HEK293 (cell line): ENCODE measurements around the gene CCDC57.

ENCODE experiments used
- ATF2 ChIP-seq: fragments of 450-650 bp; formaldehyde crosslinking; IDR thresholded peaks from 2 replicates; pipeline ENCODE4 v1.5.1; 2016; ENCODE audit warnings: missing biosample characterization, missing genetic modification characterization, low read depth
- BCL11A ChIP-seq: fragments of 450-650 bp; formaldehyde crosslinking; IDR thresholded peaks from 2 replicates; pipeline ENCODE4 v1.5.1; 2016; ENCODE audit warnings: low read depth, missing biosample characterization, missing genetic modification characterization
- GLI4 ChIP-seq: fragments of 450-650 bp; formaldehyde crosslinking; IDR thresholded peaks from 2 replicates; pipeline ENCODE4 v1.5.1; 2016; ENCODE audit warnings: missing biosample characterization, missing genetic modification characterization
- GLIS1 ChIP-seq: fragments of 450-650 bp; formaldehyde crosslinking; IDR thresholded peaks from 2 replicates; pipeline ENCODE4 v1.5.1; 2016; ENCODE audit warnings: missing biosample characterization, missing genetic modification characterization
- KLF7 ChIP-seq: fragments of 450-650 bp; formaldehyde crosslinking; IDR thresholded peaks from 2 replicates; pipeline ENCODE4 v1.5.1; 2016; ENCODE audit warnings: missing biosample characterization, missing genetic modification characterization, borderline replicate concordance
- KLF9 ChIP-seq: fragments of 450-650 bp; formaldehyde crosslinking; IDR thresholded peaks from 2 replicates; pipeline ENCODE4 v1.5.1; 2016; ENCODE audit warnings: missing biosample characterization, missing genetic modification characterization, low read depth
- MYNN ChIP-seq: fragments of 450-650 bp; formaldehyde crosslinking; IDR thresholded peaks from 2 replicates; pipeline ENCODE4 v1.5.1; 2016; ENCODE audit warnings: missing biosample characterization, missing genetic modification characterization, borderline replicate concordance
- OVOL3 ChIP-seq: fragments of 450-650 bp; formaldehyde crosslinking; IDR thresholded peaks from 2 replicates; pipeline ENCODE4 v1.5.1; 2016; ENCODE audit warnings: missing biosample characterization, missing genetic modification characterization
- SP3 ChIP-seq: fragments of 450-650 bp; formaldehyde crosslinking; IDR thresholded peaks from 2 replicates; pipeline ENCODE4 v1.5.1; 2016; ENCODE audit warnings: missing biosample characterization, missing genetic modification characterization
- YY1 ChIP-seq: fragments of 450-650 bp; formaldehyde crosslinking; IDR thresholded peaks from 2 replicates; pipeline ENCODE4 v1.5.1; 2018; ENCODE audit warnings: missing biosample characterization, missing genetic modification characterization
- ZBTB1 ChIP-seq: fragments of 450-650 bp; formaldehyde crosslinking; IDR thresholded peaks from 2 replicates; pipeline ENCODE4 v1.5.1; 2016; ENCODE audit warnings: missing biosample characterization, missing genetic modification characterization
- ZBTB20 ChIP-seq: fragments of 450-650 bp; formaldehyde crosslinking; IDR thresholded peaks from 2 replicates; pipeline ENCODE4 v1.5.1; 2016; ENCODE audit warnings: missing biosample characterization, missing genetic modification characterization
- ZFP41 ChIP-seq: fragments of 450-650 bp; formaldehyde crosslinking; IDR thresholded peaks from 2 replicates; pipeline ENCODE4 v1.5.1; 2016; ENCODE audit warnings: missing biosample characterization, missing genetic modification characterization, borderline replicate concordance
- ZNF174 ChIP-seq: fragments of 450-650 bp; formaldehyde crosslinking; IDR thresholded peaks from 2 replicates; pipeline ENCODE4 v1.5.0; 2017; ENCODE audit warnings: missing biosample characterization, mild to moderate bottlenecking, missing genetic modification characterization
- ZNF223 ChIP-seq: fragments of 450-650 bp; formaldehyde crosslinking; IDR thresholded peaks from 2 replicates; pipeline ENCODE4 v1.5.1; 2016; ENCODE audit warnings: missing biosample characterization, missing genetic modification characterization
- ZNF302 ChIP-seq: fragments of 450-650 bp; formaldehyde crosslinking; IDR thresholded peaks from 2 replicates; pipeline ENCODE4 v1.5.1; 2016; ENCODE audit warnings: missing biosample characterization, missing genetic modification characterization, low read depth
- ZNF354C ChIP-seq: fragments of 450-650 bp; formaldehyde crosslinking; IDR thresholded peaks from 2 replicates; pipeline ENCODE4 v1.5.1; 2016; ENCODE audit warnings: missing biosample characterization, missing genetic modification characterization, low read depth, borderline replicate concordance
- ZNF398 ChIP-seq: fragments of 450-650 bp; formaldehyde crosslinking; IDR thresholded peaks from 2 replicates; pipeline ENCODE4 v1.5.1; 2017; ENCODE audit warnings: missing biosample characterization, missing genetic modification characterization
- ZNF518A ChIP-seq: fragments of 450-650 bp; formaldehyde crosslinking; conservative IDR thresholded peaks from 2 replicates; pipeline ENCODE4 v1.5.1; 2016; ENCODE audit warnings: low read depth, missing biosample characterization, missing genetic modification characterization
- ZNF558 ChIP-seq: fragments of 450-650 bp; formaldehyde crosslinking; IDR thresholded peaks from 2 replicates; pipeline ENCODE4 v1.5.1; 2016; ENCODE audit warnings: missing biosample characterization, missing genetic modification characterization
- ZNF561 ChIP-seq: fragments of 450-650 bp; IDR thresholded peaks from 2 replicates; pipeline ENCODE4 v1.5.1; 2018; ENCODE audit warnings: missing biosample characterization, missing genetic modification characterization, borderline replicate concordance
- ZNF623 ChIP-seq: fragments of 450-650 bp; formaldehyde crosslinking; IDR thresholded peaks from 2 replicates; pipeline ENCODE4 v1.5.1; 2016; ENCODE audit warnings: missing biosample characterization, missing genetic modification characterization
- ZNF629 ChIP-seq: fragments of 450-650 bp; formaldehyde crosslinking; IDR thresholded peaks from 2 replicates; pipeline ENCODE4 v1.5.1; 2017; ENCODE audit warnings: missing biosample characterization, missing genetic modification characterization
- ZNF707 ChIP-seq: fragments of 450-650 bp; formaldehyde crosslinking; IDR thresholded peaks from 2 replicates; pipeline ENCODE4 v1.5.1; 2016; ENCODE audit warnings: missing biosample characterization, missing genetic modification characterization
- ZNF777 ChIP-seq: fragments of 450-650 bp; formaldehyde crosslinking; IDR thresholded peaks from 2 replicates; pipeline ENCODE4 v1.5.1; 2017; ENCODE audit warnings: missing biosample characterization, missing genetic modification characterization, borderline replicate concordance
- ZNF843 ChIP-seq: fragments of 450-650 bp; formaldehyde crosslinking; IDR thresholded peaks from 2 replicates; pipeline ENCODE4 v1.5.1; 2016; ENCODE audit warnings: missing biosample characterization, missing genetic modification characterization
- ZSCAN30 ChIP-seq: fragments of 450-650 bp; IDR thresholded peaks from 2 replicates; pipeline ENCODE4 v1.5.1; 2018; ENCODE audit warnings: missing biosample characterization, mild to moderate bottlenecking, missing genetic modification characterization, moderate library complexity
- TF ChIP-seq, protein P1 (sequence below): fragments of 450-650 bp; formaldehyde crosslinking; IDR thresholded peaks from 2 replicates; pipeline ENCODE4 v1.5.1; 2016; ENCODE audit warnings: missing biosample characterization, missing genetic modification characterization

CCDC57 gene

GRCh38 chr17:82065638-82066303 is 146.9 kb downstream of the CCDC57 start, which contains the start of gene DUS1L (continued):
- TF ChIP-seq ZNF398 (tag by site-specific recombination), result peak; percentile 38; the same call in 1 of the 2 replicates
- TF ChIP-seq ATF2 (tag by site-specific recombination), result no peak
- no peak for TF ChIP-seq ZNF174 (tag by site-specific recombination)
- peak; percentile 90; the same call in 1 of the 2 replicates for TF ChIP-seq ZNF561 (tag by site-specific recombination)
- no peak for TF ChIP-seq ZNF623
- peak; percentile 76 for TF ChIP-seq ZNF518A
- TF ChIP-seq MYNN, result 0 out of 2 replicates have a peak, but pooled peaks have one; percentile 42
- 0 out of 2 replicates have a peak, but pooled peaks have one; percentile 54 for TF ChIP-seq ZNF302 (tag by site-specific recombination)
- peak; percentile 64 for TF ChIP-seq SP3
- peak; percentile 88 for TF ChIP-seq GLI4 (tag by site-specific recombination)
- TF ChIP-seq, protein P1, sequence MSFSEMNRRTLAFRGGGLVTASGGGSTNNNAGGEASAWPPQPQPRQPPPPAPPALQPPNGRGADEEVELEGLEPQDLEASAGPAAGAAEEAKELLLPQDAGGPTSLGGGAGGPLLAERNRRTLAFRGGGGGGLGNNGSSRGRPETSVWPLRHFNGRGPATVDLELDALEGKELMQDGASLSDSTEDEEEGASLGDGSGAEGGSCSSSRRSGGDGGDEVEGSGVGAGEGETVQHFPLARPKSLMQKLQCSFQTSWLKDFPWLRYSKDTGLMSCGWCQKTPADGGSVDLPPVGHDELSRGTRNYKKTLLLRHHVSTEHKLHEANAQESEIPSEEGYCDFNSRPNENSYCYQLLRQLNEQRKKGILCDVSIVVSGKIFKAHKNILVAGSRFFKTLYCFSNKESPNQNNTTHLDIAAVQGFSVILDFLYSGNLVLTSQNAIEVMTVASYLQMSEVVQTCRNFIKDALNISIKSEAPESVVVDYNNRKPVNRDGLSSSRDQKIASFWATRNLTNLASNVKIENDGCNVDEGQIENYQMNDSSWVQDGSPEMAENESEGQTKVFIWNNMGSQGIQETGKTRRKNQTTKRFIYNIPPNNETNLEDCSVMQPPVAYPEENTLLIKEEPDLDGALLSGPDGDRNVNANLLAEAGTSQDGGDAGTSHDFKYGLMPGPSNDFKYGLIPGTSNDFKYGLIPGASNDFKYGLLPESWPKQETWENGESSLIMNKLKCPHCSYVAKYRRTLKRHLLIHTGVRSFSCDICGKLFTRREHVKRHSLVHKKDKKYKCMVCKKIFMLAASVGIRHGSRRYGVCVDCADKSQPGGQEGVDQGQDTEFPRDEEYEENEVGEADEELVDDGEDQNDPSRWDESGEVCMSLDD (tag by site-specific recombination), result peak; percentile 86
- TF ChIP-seq ZNF558, result no peak
- TF ChIP-seq YY1, result peak; percentile 80
- peak; percentile 51; the same call in 1 of the 2 replicates for TF ChIP-seq ZNF777 (tag by site-specific recombination)
- TF ChIP-seq GLIS1, result 0 out of 2 replicates have a peak, but pooled peaks have one; percentile 12
- TF ChIP-seq ZSCAN30 (tag by site-specific recombination), result peak; percentile 98
- TF ChIP-seq ZNF354C (tag by site-specific recombination), result no peak
- peak; percentile 100 for TF ChIP-seq BCL11A (tag by site-specific recombination)
- TF ChIP-seq KLF9, result peak; percentile 60
- peak; percentile 49; the same call in 1 of the 2 replicates for TF ChIP-seq ZBTB20 (tag by site-specific recombination)
- TF ChIP-seq ZBTB1 (tag by site-specific recombination), result 0 out of 2 replicates have a peak, but pooled peaks have one; percentile 42
- peak; percentile 70 for TF ChIP-seq ZNF843
- TF ChIP-seq ZNF707 (tag by site-specific recombination), result peak; percentile 10; the same call in 1 of the 2 replicates
- peak; percentile 64; the same call in 1 of the 2 replicates for TF ChIP-seq OVOL3
- TF ChIP-seq KLF7 (tag by site-specific recombination), result peak; percentile 42; the same call in 1 of the 2 replicates
- TF ChIP-seq ZNF223 (tag by site-specific recombination), result peak; percentile 53; the same call in 1 of the 2 replicates
- peak; percentile 70 for TF ChIP-seq ZNF629
- peak; percentile 68; the same call in 1 of the 2 replicates for TF ChIP-seq ZFP41 (tag by site-specific recombination)
